ENCODE results near the gene IARS2.

DNA sequence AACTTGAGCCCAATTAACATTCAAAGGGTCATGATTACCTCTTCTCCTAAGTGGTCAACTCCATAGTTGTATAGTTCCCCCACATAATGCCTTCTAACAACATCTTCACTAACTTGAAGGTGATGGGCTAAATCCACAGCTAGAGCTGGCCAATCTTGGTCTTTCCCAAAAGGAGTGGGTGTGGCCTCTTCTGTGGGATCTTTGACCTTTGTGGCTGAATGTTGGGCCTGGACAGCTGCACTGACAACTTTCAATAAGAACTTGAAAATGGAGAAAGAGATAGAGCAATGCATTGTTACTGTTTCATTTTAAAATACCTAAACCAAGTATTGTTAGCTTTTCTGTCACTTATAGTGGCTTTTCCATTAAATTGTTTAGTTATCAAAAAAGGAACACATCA is 59.2 kb downstream of the IARS2 start:
- TF ChIP-seq, protein P1, sequence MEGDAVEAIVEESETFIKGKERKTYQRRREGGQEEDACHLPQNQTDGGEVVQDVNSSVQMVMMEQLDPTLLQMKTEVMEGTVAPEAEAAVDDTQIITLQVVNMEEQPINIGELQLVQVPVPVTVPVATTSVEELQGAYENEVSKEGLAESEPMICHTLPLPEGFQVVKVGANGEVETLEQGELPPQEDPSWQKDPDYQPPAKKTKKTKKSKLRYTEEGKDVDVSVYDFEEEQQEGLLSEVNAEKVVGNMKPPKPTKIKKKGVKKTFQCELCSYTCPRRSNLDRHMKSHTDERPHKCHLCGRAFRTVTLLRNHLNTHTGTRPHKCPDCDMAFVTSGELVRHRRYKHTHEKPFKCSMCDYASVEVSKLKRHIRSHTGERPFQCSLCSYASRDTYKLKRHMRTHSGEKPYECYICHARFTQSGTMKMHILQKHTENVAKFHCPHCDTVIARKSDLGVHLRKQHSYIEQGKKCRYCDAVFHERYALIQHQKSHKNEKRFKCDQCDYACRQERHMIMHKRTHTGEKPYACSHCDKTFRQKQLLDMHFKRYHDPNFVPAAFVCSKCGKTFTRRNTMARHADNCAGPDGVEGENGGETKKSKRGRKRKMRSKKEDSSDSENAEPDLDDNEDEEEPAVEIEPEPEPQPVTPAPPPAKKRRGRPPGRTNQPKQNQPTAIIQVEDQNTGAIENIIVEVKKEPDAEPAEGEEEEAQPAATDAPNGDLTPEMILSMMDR (IDR thresholded peaks at IDR 0.05), result no peak
- no peak for TF ChIP-seq SIN3A (IDR thresholded peaks at IDR 0.05; ENCODE audit: borderline replicate concordance, insufficient read depth, low read depth, low read length)
- TF ChIP-seq, protein P2, sequence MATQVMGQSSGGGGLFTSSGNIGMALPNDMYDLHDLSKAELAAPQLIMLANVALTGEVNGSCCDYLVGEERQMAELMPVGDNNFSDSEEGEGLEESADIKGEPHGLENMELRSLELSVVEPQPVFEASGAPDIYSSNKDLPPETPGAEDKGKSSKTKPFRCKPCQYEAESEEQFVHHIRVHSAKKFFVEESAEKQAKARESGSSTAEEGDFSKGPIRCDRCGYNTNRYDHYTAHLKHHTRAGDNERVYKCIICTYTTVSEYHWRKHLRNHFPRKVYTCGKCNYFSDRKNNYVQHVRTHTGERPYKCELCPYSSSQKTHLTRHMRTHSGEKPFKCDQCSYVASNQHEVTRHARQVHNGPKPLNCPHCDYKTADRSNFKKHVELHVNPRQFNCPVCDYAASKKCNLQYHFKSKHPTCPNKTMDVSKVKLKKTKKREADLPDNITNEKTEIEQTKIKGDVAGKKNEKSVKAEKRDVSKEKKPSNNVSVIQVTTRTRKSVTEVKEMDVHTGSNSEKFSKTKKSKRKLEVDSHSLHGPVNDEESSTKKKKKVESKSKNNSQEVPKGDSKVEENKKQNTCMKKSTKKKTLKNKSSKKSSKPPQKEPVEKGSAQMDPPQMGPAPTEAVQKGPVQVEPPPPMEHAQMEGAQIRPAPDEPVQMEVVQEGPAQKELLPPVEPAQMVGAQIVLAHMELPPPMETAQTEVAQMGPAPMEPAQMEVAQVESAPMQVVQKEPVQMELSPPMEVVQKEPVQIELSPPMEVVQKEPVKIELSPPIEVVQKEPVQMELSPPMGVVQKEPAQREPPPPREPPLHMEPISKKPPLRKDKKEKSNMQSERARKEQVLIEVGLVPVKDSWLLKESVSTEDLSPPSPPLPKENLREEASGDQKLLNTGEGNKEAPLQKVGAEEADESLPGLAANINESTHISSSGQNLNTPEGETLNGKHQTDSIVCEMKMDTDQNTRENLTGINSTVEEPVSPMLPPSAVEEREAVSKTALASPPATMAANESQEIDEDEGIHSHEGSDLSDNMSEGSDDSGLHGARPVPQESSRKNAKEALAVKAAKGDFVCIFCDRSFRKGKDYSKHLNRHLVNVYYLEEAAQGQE (IDR thresholded peaks at IDR 0.05; ENCODE audit: insufficient read depth in 1 of 2, low read depth in 2 of 2, low read length in 1 of 2), result no peak
- no peak for TF ChIP-seq POLR2AphosphoS5 (IDR thresholded peaks at IDR 0.05; ENCODE audit: low read depth, low read length)
- TF ChIP-seq TCF7L2 (IDR thresholded peaks at IDR 0.05; ENCODE audit: low read depth, low read length), result no peak

Measured in Panc1 (cell line).